Fibroblast of villous mesenchyme (primary cell): Measurements from ENCODE around the gene NFATC1. TPM values are rescaled to one million over a fixed set of nuclear protein-coding genes. Genes with fewer than 3 reads are reported as not detected.
"Not testable (repeated sequence)": the region's sequence is repeated elsewhere in the genome, so short reads cannot be mapped to it uniquely, and the experiment has no call there.

ENCODE experiments used
- DNase-seq: peaks from one replicate; pipeline ENCODE4 v3.0.0-alpha.2; 2010; ENCODE audit warnings: low read depth
- H3K4me3 ChIP-seq: 2 replicates; pipeline ENCODE4 v1.5.1; 2011; ENCODE audit warnings: low read depth, mild to moderate bottlenecking, low read length
- CTCF ChIP-seq: IDR thresholded peaks from 2 replicates; pipeline ENCODE4 v1.5.1; 2012; ENCODE audit warnings: low read depth, mild to moderate bottlenecking, low read length; ENCODE audit not compliant: insufficient read depth
- total RNA-seq: library from RNA; depleted of rRNA; stranded (reverse); fragments of >200 nt; gene quantifications from 2 replicates; pipeline ENCODE4 v1.2.3, GENCODE V29; 2012

The NFATC1 gene
- total RNA-seq, 1 donor, result 0.43 TPM

- no peak for DNase-seq
- H3K4me3 ChIP-seq, result no peak overlapping the region
- no peak for TF ChIP-seq CTCF
Observed at GRCh38 chr18:79374408-79375171, 21.1 kb upstream of the NFATC1 start.

GRCh38 chr18:79375441-79376154, 20.1 kb upstream of the NFATC1 start:
- no peak for DNase-seq
- no peak overlapping the region for H3K4me3 ChIP-seq
- no peak for TF ChIP-seq CTCF

- H3K4me3 ChIP-seq, DNase-seq: not testable (repeated sequence)
Observed at GRCh38 chr18:79376661-79377060, 19.1 kb upstream of the NFATC1 start.

GRCh38 chr18:79377187-79377891, 18.4 kb upstream of the NFATC1 start:
- H3K4me3 ChIP-seq, result no peak overlapping the region
- TF ChIP-seq CTCF, result no peak
- DNase-seq, result no peak

- peak; percentile 70 for DNase-seq
- TF ChIP-seq CTCF, result peak; percentile 90
- H3K4me3 ChIP-seq, result no peak overlapping the region
Observed at GRCh38 chr18:79378536-79379250, 17.0 kb upstream of the NFATC1 start.

GRCh38 chr18:79379251-79379905, 16.4 kb upstream of the NFATC1 start:
- TF ChIP-seq CTCF, result no peak
- no peak for DNase-seq
- H3K4me3 ChIP-seq, result no peak overlapping the region
